ENCODE data around the gene CDKN1A. TPM values are rescaled to one million over a fixed set of nuclear protein-coding genes. Genes with fewer than 3 reads are reported as not detected.

CDKN1A gene
- total and polyA plus RNA-seq, 9 of the 15 experiments (the other 6 are each of a cell fraction or from before 2014, with no cell fraction given): 0.25 to 8.1 (median 5.1) TPM

- TF ChIP-seq, protein P1, sequence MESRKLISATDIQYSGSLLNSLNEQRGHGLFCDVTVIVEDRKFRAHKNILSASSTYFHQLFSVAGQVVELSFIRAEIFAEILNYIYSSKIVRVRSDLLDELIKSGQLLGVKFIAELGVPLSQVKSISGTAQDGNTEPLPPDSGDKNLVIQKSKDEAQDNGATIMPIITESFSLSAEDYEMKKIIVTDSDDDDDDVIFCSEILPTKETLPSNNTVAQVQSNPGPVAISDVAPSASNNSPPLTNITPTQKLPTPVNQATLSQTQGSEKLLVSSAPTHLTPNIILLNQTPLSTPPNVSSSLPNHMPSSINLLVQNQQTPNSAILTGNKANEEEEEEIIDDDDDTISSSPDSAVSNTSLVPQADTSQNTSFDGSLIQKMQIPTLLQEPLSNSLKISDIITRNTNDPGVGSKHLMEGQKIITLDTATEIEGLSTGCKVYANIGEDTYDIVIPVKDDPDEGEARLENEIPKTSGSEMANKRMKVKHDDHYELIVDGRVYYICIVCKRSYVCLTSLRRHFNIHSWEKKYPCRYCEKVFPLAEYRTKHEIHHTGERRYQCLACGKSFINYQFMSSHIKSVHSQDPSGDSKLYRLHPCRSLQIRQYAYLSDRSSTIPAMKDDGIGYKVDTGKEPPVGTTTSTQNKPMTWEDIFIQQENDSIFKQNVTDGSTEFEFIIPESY (CRISPR knock-in tag; IDR thresholded peaks at IDR 0.05): no peak
- TF ChIP-seq ZNF124 (CRISPR knock-in tag; IDR thresholded peaks at IDR 0.05): no peak
- peak; percentile 57 for TF ChIP-seq CREM (IDR thresholded peaks at IDR 0.05; ENCODE audit: low read depth)
- no peak; a peak in 1 of 4 replicates for TF ChIP-seq ZNF639 (CRISPR knock-in tag; conservative IDR thresholded peaks at IDR 0.05 in 1 of 2, IDR thresholded peaks at IDR 0.05 in 1 of 2)
- 0 out of 2 replicates have a peak, but pooled peaks have one; percentile 9 for TF ChIP-seq E2F3 (CRISPR knock-in tag; IDR thresholded peaks at IDR 0.05)
- TF ChIP-seq RBBP5 (IDR thresholded peaks at IDR 0.05; ENCODE audit: borderline replicate concordance, insufficient read depth, low read length, poor library complexity, severe bottlenecking): peak; percentile 33
- TF ChIP-seq RAD21 (CRISPR knock-in tag; conservative IDR thresholded peaks at IDR 0.05 in 1 of 2, IDR thresholded peaks at IDR 0.05 in 1 of 2): peak in 1 of 2 experiments; percentile 41; a peak in 2 of 4 replicates
- peak; percentile 44; the same call in 1 of the 2 replicates for TF ChIP-seq RNF2 (IDR thresholded peaks at IDR 0.05)
- TF ChIP-seq NFE2 (IDR thresholded peaks at IDR 0.05; ENCODE audit: low read depth): 0 out of 2 replicates have a peak, but pooled peaks have one; percentile 32
- TF ChIP-seq IRF9 (tag; IDR thresholded peaks at IDR 0.05): peak; percentile 88
- TF ChIP-seq EGR1 (conservative IDR thresholded peaks at IDR 0.05): peak; percentile 75
- TF ChIP-seq DMBX1 (CRISPR knock-in tag; IDR thresholded peaks at IDR 0.05; ENCODE audit: borderline replicate concordance): peak; percentile 90
- TF ChIP-seq BHLHE40 (IDR thresholded peaks at IDR 0.05; ENCODE audit: low read length): peak; percentile 75
- TF ChIP-seq MAFK (IDR thresholded peaks at IDR 0.05; ENCODE audit: low read length): 0 out of 2 replicates have a peak, but pooled peaks have one; percentile 17
- TF ChIP-seq GABPA (tag; conservative IDR thresholded peaks at IDR 0.05; ENCODE audit: low read depth): 0 out of 2 replicates have a peak, but pooled peaks have one; percentile 53
These were observed 11.5 kb upstream of the CDKN1A start (continued) for GRCh38 chr6:36666826-36667591.

Data from K562 (cell line).